GM12865 (cell line): Measurements from ENCODE around the gene CRIP3.
"Not testable (repeated sequence)": the region's sequence is repeated elsewhere in the genome, so short reads cannot be mapped to it uniquely, and the experiment has no call there.

Experiments used
- DNase-seq: peaks from one replicate; pipeline ENCODE4 v3.0.0; 2010; ENCODE audit warnings: low read depth
- H3K4me3 ChIP-seq: 2 replicates; pipeline ENCODE4 v1.5.1; 2011; ENCODE audit warnings: mild to moderate bottlenecking, low read depth, low read length, control low read depth
- TF ChIP-seq, protein P1 (sequence below): IDR thresholded peaks from 2 replicates; pipeline ENCODE4 v1.5.1; 2011; ENCODE audit warnings: low read length, control low read depth, low read depth, inconsistent platforms; ENCODE audit not compliant: insufficient read depth; ENCODE audit errors: missing control alignments

Gene CRIP3, protein sequence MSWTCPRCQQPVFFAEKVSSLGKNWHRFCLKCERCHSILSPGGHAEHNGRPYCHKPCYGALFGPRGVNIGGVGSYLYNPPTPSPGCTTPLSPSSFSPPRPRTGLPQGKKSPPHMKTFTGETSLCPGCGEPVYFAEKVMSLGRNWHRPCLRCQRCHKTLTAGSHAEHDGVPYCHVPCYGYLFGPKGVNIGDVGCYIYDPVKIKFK

DNA sequence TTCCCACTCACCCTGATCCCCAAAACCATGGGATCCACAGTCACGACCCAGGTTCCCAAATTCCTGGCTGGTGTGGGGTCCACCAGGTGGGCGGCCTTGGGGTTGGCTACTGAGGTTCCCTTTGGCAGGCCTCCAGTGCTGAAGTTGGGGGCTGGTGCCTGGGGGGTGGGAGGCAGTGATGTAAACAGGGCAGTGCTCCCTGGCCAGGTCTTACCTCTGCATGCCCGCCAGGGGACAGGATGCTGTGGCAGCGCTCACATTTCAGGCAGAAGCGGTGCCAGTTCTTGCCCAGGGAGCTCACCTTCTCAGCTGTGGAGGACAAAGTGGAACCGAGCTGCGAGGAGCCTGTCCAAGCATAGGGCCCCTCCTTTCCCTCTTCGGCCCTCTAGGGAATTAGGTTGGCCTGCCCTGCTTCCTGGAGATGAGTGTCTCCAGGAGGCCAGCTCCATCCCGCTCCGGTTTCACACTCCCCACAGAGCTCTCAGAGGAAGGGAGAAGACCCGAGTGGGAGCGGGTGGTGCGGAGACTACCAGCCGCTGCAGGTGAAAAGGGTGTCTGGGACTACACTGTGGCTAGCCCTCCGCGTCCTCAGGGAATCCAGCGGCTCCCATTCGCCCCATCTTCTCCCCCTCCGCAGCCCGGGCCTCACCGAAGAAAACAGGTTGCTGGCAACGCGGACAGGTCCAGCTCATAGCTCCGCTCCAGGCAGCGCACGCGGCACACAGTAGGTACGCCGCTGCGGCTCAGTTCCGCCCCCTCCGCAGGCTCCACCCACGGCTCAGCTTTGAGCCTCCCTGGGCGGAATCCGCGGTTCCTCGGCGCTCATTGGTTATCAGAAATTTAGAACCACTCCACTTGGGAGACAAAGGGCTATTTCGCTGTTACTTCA is at the start of gene CRIP3:
Gene CRIP3, minus strand, starts transcription at position 726 of the 889 bp plus-strand sequence. Its CDS starts 34 bp downstream, at position 692.
- TF ChIP-seq, protein P1, sequence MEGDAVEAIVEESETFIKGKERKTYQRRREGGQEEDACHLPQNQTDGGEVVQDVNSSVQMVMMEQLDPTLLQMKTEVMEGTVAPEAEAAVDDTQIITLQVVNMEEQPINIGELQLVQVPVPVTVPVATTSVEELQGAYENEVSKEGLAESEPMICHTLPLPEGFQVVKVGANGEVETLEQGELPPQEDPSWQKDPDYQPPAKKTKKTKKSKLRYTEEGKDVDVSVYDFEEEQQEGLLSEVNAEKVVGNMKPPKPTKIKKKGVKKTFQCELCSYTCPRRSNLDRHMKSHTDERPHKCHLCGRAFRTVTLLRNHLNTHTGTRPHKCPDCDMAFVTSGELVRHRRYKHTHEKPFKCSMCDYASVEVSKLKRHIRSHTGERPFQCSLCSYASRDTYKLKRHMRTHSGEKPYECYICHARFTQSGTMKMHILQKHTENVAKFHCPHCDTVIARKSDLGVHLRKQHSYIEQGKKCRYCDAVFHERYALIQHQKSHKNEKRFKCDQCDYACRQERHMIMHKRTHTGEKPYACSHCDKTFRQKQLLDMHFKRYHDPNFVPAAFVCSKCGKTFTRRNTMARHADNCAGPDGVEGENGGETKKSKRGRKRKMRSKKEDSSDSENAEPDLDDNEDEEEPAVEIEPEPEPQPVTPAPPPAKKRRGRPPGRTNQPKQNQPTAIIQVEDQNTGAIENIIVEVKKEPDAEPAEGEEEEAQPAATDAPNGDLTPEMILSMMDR = peak; percentile 68
- H3K4me3 ChIP-seq = peak within 1 kb of the TSS; percentile 57
- DNase-seq = peak; percentile 71

DNA sequence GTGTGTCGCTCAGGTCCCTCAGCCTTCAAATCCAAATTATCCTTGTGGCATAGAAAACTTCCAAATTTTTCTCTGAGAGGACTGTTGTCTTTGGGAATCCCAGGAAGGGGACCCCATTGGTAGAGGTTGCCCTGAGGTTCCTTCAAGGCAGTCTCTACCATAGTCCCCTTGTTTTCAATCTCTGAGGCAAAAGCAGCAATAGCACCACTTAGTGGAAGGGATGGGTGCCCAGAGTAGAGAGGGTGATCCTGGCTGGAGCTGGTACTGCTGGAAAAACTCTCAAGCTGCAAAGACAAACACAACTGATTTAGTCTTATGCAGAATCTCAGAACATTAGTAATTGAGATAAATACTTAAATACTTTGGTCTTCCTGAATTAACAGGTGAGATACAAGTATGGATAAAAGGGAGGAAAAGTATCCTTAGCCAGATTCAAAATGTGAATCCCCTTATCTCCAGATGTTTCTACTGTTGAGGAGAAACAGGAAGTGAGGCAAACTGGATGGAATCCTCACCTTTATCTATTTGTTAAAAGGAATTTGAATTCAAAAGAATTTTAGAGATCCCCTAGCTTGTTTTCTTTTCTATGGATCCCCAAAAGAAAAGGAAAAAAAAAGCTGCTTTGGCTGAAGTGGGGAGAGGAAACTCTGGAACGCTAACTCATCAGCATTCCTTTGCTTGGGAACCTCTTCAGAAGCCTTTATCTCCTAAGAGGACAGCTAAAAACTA is 47.4 kb upstream of the CRIP3 start:
- no peak overlapping the region for H3K4me3 ChIP-seq
- TF ChIP-seq, protein P1 = peak; percentile 12
- DNase-seq = no peak

DNA sequence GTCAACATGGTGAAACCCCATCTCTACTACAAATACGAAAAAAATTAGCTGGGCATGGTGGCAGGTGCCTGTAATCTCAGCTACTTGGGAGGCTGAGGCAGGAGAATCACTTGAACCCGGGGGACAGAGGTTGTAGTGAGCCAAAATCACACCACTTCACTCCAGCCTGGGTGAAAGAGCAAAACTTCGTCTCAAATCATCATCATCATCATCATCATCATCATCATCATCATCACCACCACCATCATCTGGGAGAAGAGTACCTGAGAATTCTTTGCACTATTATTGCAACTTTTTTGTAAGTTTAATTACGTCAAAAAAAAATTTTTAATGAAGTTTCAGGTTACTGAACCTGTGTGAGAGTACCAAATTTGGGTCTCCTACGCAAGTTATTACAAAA is 43.3 kb upstream of the CRIP3 start:
- H3K4me3 ChIP-seq, DNase-seq: not testable (repeated sequence)

DNA sequence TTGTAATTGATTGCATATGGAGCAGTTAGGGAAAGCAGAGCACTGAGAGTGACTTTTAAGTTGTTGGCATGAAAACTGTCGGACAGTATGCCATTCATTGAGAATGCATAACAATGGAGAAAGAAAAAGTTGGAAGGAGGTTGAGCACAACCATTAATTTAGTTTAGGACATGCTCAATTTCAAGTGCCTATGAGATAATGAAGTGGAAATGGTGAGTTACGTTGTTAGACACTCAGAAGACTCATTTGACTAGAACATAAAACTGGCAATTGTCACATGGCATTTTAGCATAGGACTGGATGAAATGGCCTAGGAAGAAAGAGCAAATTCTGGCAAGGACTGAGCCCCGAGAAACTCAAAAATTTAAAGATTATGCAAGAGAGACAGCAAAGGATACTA is 38.8 kb upstream of the CRIP3 start:
- H3K4me3 ChIP-seq = no peak overlapping the region
- no peak for DNase-seq
- TF ChIP-seq, protein P1 = no peak

DNA sequence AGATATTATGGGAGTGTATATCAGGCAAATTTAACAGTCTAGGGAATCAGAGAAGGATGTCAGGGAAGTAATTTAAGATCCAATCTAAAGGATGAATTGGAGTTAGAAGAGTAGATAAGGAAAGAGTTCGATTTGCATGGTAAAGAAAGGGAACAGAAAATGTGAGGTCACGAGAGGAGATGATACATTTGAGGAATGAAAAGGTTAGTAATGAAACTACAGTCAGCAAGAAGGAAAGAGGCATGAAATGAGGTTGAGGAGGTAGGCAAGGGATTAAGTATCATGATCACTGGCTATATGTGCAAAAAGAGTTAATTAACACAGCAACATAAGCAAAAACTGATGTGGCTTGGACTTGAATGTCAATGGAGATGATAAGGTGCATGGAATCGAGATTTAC is 38.4 kb upstream of the CRIP3 start:
- no peak for DNase-seq

DNA sequence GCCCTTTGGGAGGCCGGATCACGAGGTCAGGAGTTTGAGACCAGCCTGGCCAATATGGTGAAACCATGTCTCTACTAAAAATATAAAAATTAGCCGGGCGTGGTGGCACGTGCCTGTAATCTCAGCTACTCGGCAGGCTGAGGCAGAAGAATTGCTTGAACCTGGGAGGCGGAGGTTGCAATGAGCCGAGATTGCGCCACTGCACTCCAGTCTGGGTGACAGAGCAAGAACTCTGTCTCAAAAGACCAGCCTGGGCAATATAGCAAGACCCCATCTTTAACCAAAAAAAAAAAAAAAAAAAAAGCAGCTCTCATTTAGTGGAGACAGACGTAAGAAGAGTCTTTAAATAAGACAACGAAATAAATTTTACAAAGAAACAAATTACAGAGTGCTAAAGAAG is 37.6 kb upstream of the CRIP3 start:
- not testable (repeated sequence) for DNase-seq, H3K4me3 ChIP-seq

More for the DNA sequence above, 38.4 kb upstream of the CRIP3 start:
- TF ChIP-seq, protein P1 = no peak
- no peak overlapping the region for H3K4me3 ChIP-seq

DNA sequence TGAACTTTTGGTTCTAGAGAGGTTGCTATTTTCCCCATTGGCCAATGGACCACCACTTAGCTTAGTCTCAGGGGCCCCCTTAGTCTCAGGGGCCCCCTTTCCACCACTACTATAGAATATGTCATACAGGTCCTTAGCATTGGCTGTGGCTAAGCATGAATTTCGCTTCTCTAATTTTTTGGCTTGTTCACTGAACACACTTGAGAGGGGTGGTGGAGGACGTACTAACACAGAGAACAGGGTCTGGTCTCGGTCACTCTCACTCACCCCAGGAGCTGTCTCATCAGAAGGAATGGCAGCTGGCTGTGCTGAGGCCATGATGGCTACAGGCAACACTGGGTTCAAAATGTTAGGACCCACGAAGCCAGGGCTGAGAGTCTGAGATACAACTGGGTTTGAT is 30.5 kb upstream of the CRIP3 start:
- DNase-seq = peak; percentile 59
- TF ChIP-seq, protein P1 = no peak
- no peak overlapping the region for H3K4me3 ChIP-seq
